ENCODE results near the gene TAF5L.
"Not testable (repeated sequence)": the region's sequence is repeated elsewhere in the genome, so short reads cannot be mapped to it uniquely, and the experiment has no call there.

The TAF5L gene

DNA sequence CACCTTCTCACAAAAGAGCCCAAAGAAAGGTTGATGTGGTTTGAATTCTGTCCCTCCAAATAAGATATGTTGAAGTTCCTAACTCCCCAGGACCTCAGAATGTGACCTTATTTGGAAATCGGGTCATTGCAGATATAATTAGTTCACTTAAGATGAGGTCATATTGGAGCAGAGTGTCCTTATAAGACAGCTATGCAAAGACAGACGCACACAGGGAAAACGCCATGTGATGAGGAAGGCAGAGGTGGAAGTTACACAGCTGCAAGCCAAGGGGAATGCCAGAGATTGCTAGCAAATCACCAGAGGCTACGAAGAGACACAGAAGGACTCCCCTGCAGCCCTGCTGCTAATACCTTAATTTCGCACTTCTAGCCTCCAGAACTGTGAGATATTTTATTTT, 62.2 kb downstream of the TAF5L start:
- DNase-seq, result no peak

DNA sequence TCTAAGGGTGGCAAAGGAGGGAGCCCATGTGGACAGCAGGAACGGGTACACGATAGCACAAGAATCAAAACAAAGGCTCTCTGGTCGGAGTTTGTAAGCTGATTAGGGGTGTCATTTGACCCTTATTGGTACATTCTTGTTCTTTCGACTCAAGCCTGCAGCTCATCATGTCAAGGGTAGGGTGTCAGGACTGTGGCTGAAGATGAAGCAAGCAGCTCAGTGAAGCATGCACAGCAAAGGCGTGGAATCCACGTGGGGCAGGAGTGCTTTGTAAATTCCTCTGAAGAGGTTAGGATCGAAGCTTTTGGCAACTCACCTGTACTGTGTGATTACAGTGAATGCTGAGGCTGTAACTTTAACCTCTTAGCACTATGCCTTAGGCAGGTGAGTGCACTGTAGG, 62.7 kb downstream of the TAF5L start:
- DNase-seq, result no peak

DNA sequence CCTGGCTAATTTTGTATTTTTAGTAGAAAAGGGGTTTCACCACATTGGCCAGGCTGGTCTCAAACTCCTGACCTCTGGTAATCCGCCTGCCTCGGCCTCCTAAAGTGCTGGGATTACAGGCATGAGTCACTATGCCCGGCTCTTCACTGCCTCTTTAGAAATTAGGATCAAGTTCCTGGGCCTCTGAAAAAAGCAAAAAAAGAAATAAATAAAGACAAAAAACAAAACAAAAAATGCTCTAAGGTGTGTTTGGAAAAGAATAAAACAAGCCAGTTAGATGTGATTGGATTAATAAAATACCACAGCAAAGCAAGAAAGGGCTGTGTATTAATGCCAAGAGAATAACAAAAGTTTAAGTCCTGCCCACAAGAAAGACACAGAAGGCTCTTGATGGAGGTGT, 63.2 kb downstream of the TAF5L start:
- no peak for DNase-seq

DNA sequence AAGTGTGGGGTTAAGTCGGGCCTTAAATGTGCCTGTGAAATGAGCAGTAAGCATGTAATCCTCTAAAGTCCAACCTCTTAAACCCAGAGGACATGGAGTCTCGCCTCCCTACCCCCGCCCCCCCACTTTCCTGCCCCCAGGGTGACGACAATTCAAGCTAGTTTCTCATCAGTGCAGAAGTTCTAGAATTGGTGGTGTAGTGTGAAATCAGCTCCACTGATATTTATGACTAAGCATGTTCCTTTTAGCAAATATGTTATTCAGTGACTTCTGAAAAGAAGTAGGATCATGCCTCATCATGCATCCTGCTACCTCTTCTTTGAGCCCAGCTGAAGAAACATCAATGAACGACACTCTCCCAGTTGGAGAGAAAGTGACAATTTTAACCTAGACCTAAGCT, 64.8 kb downstream of the TAF5L start:
- no peak for DNase-seq

- not testable (repeated sequence) for DNase-seq
Measured at GRCh38 chr1:229560124-229560523, 65.8 kb downstream of the TAF5L start.

DNA sequence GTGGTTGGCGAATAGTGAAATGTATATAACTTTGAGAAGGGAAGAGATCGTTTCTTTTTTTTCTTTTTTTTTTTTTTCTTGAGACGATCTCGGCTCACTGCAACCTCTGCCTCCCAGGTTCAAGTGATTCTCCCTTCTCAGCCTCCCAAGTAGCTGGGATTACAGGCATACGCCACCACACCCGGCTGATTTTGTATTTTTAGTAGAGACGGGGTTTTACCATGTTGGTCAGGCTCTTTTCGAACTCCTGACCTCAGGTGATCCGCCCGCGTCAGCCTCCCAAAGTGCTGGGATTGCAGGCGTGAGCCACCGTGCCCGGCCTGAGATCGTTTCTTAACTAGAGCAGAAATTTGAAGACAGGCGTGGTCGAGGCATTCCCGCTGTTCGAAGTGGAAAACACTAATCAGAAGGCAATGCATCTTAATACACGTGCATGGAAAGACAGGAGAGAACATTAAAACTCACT, 66.6 kb downstream of the TAF5L start:
- not testable (repeated sequence) for DNase-seq

DNA sequence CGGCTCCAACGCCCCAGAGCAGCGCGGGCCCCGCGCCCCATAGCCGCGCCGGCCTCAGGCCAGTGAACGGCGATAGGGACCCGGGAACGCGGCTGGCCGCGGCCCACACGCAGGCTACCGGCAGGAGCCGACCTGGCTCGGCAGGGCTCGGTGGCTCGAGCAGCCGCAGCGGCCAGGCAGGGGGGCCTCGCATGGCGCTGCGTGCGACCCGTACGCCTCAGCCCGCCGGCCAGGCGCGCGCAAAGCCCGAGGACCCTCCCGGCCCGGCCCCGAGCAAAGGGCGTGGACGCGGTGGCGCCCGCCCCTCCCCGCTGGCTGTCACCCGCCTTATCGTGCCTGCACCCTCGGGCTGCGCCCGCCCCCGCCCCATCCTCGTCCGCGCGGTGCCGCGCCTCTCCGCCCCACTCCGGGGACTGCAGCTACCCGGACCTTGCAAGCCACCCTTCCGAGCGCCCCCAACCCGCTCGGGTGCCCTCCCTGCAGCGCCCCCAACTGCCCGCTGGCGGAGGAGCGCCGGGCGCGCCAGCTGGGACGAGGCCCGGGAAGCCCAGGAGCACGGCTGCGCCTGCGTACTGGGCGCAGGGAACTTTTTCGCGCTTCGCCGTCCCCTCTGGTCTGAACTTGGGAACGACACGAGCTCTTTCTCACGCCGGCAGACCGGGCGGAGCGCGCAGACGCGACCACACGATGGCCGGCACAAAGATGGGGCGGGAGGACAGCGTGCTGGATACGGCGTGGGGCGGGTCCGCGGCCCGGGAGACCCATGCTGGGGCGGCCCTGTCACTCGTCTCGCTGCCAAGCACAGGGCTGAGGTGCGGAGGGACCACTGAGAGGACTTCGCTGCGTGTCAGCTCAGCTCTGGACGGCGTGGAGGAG, 67.2 kb downstream of the TAF5L start, which contains the start of gene ABCB10:
ABCB10 (minus strand) TSS at position 248 of the 876 bp plus-strand sequence; CDS start at position 193, 55 bp downstream.
- DNase-seq, result peak; percentile 97

GRCh38 chr1:229557913-229558414, 68.0 kb downstream of the TAF5L start:
- peak; percentile 68 for DNase-seq

DNA sequence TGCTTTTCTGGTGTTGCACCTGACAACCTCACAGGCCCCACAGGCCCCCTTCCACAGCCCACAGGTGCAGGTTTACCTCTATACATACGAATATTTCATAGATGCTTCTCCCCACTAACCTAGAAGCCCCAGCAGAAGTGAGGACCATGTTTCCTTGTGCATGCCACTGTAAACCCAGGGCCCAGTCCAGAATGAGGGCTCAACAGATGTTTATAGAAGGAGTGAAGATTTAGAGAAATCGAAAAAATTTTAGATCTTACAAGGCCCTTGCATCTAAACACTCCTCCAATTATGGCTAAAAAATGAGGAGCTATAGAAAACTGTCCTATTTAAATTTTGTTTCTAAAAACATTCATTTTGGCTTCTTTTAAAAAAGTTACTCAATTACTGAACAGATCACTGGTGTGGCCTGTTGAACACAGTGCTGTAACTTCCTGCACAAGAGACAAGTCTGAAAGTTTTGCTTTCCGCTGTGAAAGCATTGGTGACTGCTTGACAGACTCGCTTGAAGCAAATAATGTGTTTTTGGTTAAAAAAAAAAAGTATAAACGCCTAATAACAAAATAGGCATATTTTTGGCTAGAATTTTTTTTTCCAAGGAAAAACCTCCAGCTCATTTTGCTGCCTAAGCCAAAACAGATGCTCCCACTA, 68.6 kb downstream of the TAF5L start:
- DNase-seq, result no peak

DNA sequence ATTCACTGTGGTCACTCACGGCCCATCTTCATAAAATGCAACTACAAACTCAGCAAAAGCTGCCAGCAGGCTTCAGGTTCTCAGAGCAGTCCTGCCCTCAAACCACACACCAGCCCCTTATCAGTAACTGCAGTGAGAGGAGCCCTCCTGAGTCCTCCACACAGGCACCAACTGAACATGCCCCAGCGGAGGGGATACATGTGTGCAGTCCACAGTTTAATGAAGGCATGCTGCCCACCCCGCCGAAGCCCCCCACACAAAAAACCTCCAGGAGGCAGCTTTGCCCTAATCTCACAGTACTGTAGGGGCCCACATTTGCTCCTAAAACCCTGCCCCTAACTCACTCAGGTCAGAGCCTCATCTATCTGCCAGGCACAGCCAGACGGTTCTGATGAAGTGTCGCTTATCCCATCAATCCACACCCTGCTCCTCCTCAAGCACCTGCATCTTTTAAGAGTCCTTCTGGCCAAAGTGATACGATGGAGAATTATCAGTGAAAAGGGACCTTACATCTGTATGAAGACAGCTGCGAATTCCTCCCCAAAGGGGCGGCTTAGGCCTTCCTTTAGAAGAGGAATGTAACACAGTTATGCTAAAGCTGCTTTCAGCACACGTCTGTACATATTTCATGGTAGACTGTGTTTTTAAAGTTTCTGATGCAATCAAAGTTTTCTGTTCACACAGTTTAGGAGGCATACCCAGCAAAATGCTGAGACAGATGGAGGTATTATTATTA, 70.9 kb downstream of the TAF5L start:
- DNase-seq, result no peak

GRCh38 chr1:229553621-229554130, 72.2 kb downstream of the TAF5L start:
- DNase-seq, result no peak

DNA sequence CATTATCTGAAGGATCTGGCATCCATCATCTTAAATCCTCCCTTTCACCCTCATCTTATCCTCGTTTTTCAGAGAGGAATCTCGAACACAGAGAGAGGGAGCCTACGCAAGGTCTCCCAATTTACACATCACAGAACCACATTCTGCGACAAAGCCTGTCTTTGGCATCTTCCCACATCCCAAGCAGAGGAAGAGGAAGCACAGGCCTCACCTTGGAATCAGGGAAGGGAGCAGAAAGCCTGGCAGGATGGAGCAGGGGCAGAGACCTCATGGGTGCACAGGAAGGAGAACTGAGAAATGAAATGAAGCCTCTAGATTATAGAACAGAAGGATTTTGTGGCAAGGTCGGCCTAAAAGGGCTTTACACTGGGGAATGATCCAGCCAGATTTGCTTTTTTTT, 73.2 kb downstream of the TAF5L start:
- DNase-seq, result no peak

DNA sequence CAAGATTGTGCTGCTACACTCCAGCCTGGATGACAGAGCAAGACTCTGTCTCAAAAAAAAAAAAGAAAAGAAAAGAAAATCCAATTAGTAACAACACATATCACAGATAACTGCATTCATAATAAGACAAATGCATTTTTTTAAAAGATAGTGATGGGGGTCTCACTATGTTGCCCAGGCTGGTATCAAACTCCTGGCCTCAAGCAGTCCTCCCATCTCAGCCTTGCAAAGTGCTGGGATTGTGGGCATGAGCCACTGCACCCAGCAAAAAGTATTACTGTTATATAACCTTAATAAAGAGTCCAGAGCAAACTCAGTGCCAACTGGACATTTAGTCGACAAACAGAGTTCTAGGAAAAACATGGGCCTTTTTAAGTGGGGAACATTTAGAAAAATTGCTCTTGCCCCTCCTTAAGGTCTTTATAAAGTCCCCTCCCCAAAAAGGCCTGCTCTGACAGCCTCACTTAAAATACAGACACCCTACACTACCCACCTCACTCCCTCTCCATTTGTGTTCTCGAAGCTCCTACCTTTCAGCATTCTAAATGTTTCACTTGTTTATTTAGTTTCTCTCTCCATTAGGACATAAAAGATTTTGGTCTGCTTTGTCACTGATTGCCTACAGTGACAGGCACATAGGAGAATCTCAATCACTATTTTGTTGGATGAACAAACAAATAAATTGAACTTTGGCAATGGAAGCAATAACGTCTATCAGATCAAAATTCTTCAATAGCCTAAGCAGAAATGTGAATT, 74.9 kb downstream of the TAF5L start:
- no peak for DNase-seq

GRCh38 chr1:229547542-229547941, 78.4 kb downstream of the TAF5L start:
- DNase-seq, result no peak

GRCh38 chr1:229544587-229544986, 81.3 kb downstream of the TAF5L start:
- no peak for DNase-seq

Measured in right forelimb (tissue), 1 donor.